Right renal pelvis (tissue), 4 donors: Measurements from ENCODE around the gene ALG9. TPM values are rescaled to one million over a fixed set of nuclear protein-coding genes. Genes with fewer than 3 reads are reported as not detected.

Experiments used
- DNase-seq, 4 donors: peaks; one replicate each; pipeline ENCODE4 v3.0.0-alpha.2; 2013; ENCODE audit warnings: low read depth in 4 of 4, low spot score in 3 of 4, missing footprints in 1 of 4
- polyA plus RNA-seq, 4 donors: library from polyadenylated mRNA; unstranded; fragments of 120-200 nt; gene quantifications; one replicate each; pipeline ENCODE4 v1.2.1, GENCODE V29; 2013; ENCODE audit not compliant: insufficient read length in 4 of 4

The ALG9 gene
- polyA plus RNA-seq, 4 donors: 40.3 to 50.2 (median 46.2) TPM

- no peak for DNase-seq
Measured at GRCh38 chr11:111837366-111837891, 34.0 kb downstream of the ALG9 start.

- no peak for DNase-seq
Measured at GRCh38 chr11:111836721-111837120, 34.7 kb downstream of the ALG9 start.

GRCh38 chr11:111836162-111836561, 35.2 kb downstream of the ALG9 start:
- no peak for DNase-seq

DNA sequence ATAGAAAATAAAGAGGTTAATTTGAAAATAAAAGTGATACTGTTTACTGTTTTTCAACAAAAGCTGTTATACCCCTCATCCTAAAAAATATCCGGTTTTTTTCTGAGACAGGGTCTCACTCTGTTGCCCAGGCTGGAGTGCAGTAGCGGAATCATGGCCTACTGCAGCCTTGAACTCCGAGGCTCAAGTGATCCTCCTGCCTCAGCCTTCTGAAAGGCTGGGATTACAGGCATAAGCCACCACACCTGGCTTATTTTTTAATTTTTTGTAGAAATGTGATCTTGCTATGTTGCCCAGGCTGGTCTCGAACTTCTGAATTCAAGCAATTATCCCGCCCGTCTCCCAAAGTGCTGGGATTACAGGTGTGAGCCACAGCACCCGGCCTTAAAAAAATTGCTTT, 35.7 kb downstream of the ALG9 start:
- no peak for DNase-seq

DNA sequence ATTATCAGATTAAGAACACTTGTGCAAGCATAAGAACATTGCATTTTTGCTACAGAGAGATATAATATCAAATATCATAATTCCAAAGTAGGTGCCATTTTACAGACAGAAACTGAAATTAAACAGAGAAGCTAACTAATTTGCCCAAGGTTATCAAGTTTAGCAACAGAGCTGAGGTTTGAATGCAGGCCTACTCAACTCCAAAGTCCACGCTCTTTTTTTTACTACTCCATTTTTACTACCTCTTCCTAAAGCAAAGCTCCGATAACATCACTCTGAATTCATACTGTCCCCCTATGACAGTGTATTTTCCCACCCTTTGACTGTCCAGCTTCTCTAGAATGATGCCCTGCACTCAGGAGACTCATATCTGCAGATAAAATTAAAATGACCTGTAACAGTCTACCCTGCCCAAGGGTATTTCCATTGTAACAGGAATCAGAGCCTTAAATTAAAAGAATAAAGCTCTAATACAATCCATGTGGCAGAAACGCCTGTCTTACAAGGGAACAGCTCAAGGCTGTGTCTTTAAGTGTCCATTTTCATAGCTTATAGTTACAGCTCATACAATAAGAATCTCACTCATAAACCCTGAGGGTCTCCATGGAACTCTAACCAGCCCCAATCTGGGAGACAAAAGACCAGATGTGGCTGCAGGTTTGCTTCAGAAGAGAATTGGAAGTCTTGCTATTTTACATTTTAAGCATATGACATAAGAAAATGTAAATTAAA, 36.8 kb downstream of the ALG9 start:
- no peak for DNase-seq

DNA sequence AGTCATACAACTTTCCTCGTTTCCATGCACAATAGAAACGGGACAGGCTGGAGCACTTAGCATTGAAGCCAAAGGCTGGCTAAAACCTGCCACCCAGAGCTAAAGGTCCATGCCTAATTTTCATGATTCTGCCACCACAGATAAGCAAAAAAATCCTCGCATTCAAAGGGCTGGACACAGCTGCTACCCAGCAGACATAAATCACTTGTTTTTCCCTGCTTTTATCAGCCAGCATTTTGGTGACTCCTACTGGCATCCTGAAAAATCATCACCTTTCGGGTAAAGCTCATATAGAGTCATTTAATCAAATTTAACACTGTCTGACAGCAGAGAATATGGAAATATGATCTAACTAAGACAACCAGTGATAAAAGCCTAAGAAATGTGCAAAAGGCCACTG, 37.9 kb downstream of the ALG9 start:
- DNase-seq: no peak

DNA sequence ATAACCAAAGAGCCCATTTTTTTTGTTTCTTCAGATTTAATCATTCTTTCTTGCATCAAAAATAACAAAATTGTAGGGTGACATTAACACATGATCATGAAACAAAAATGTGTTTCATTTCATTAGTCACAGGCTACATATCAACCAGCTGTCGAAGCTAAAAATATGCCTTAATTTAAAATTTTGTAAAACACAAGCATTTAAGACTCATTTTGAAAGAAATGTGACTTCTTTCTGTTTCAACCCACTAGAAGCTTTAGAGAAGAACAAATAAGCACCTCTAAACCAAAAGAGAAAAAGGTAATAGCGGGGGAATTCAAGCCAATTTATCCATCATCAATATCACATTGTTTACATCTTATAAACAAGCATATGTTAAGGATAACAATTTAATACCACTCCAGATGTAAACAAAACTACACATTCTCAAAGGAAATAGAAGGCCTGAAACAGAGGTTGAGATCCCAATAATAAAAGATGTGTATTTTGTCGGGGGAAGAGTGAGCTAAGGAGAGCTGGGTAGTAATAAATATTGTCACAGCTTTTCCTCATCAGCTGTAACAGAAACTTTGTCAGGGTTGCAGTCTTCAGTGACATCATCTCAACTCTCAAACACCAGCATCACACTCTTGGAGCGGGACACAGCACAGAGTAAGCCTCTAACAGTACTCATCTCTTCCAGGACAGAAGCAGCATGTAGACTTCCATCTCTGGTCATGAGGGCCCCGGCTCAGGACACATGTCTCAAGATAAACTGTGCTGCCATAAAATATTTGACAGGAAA, 42.0 kb downstream of the ALG9 start:
- no peak for DNase-seq

DNA sequence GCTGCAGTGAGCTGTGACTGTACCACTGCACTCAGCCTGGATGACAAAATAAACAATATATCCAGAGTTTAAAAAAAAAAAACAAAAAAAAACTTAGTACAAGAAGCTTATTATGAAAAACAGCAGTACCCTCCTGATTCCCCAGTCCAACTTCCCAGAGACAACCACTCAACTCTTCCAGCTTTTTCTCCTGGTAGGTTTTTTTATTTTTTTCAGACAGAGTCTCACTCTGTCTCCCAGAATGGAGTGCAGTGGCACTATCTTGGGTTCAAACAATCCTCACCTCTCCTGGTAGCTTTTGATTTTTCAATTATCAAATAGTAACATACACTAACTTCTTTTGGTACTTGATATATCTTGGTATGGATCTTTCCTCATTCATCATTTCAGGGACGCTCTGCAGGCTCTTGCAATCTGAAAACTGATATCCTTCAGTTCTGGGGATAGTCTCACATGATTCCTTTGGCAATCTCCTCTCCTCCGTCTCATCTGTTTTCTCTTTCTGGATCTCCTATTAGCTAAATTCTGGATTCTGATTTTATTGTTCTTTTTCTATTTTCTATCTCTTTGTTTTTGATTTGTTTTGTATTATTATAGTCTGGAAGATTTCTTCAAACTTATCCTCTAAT, 44.9 kb downstream of the ALG9 start:
- no peak for DNase-seq

- no peak for DNase-seq
Measured at GRCh38 chr11:111823629-111824028, 47.8 kb downstream of the ALG9 start.

GRCh38 chr11:111823131-111823530, 48.2 kb downstream of the ALG9 start:
- no peak for DNase-seq

DNA sequence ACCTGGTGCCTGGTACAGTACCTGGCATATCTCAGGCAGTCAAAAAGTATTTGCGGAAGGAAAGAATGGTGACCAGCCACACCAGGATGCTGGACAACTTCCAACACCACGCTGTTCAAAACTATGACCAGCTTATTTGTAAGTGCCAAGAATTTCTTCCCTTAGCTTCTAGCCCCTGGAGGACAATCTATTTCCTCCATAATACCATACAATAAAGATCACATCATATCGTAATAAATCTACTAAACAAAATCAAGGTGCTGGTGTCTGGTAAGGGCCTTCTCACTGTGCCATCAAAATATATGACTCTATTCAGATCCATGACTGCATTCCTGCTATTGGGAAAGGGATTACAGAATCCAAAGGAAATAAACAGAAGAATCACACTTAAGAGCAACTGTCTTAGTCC, 51.5 kb downstream of the ALG9 start:
- DNase-seq: no peak

DNA sequence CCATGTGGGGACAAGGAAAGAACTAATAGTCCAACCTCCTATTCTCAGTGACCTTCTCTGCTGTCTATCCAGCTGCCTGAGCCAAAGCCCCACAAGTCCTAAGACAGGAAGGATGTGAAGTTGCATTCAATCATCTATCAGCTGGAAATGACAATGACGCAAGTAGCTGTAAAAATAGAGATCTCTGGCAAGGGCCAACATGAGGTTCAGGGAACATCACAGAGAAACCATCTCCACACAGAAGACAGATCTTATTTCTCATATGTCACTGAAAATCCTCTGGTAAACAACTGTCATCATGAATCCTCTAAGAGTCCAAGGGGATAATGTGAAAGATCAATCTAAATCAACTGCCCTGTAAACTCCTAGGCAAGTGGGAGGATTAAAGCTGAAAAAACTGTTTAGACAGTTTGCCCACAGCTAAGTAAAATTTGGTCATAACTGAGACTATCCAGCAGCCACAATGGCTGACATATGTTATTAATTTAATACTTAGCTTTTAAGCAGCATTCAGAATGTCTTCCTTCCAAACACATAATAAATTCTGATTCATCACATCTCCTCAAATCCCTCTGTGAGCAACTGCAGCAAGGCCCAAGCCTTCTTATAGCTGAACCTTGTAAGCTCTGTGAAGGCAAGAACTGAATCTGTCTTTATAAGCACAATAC, 52.1 kb downstream of the ALG9 start:
- DNase-seq: peak; percentile 8 to 33 (median 15)

GRCh38 chr11:111815489-111815888, 55.9 kb downstream of the ALG9 start:
- no peak for DNase-seq

DNA sequence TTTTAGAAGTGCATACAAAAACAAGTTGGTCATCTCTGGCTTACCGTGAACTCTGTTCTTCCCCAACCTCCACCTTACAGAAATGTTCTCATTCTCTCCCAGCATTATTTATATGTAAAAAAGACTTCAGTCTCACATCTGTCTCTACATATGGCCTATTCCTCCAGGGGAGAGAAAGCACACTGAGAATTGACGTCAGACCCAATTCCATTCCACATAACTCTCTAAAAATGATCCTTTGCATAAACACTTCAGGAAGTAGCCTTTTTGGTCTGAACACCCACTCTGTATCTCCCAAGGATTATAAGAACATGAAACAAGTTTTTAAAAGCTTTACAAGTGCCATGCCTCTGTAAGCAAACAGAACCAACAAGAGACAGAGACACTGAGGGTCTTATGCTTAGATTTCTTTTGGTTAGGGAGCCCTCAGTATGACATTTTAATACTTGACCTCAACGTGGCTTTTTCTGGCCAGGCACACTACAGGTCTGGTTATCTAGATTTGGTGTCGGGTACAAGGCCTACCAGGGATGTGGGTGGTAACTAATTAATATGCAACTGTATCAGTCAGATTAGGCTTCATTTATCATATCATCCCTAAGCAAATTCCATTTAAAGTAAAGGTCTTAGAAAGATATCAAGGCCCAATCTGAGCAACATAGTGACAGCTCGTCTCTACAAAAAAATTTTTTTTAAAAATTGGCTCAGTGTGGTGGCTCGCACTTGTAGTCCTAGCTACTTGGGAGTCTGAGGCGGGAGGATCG, 56.6 kb downstream of the ALG9 start:
- no peak for DNase-seq

GRCh38 chr11:111814106-111814505, 57.3 kb downstream of the ALG9 start:
- DNase-seq: no peak

DNA sequence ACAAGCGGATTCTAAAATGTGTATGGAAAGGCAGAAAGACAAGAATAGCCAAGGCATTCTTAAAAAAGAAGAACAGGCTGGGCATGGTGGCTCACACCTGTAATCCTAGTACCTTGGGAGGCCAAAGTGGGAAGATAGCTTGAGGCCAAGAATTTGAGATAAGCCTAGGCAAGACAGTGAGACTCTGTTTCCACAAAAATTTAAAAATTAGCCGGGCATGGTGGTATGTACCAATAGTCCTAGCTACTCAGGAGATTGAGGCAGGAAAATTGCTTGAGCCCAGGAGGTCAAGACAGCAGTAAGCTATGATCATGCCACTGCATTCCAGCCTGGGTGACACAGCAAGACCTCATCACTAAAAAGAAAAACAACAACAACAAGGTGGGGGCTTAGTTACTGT, 59.2 kb downstream of the ALG9 start:
- DNase-seq: no peak

GRCh38 chr11:111811445-111811844, 59.9 kb downstream of the ALG9 start:
- DNase-seq: no peak

- DNase-seq: no peak
Measured at GRCh38 chr11:111808834-111809233, 62.5 kb downstream of the ALG9 start.

DNA sequence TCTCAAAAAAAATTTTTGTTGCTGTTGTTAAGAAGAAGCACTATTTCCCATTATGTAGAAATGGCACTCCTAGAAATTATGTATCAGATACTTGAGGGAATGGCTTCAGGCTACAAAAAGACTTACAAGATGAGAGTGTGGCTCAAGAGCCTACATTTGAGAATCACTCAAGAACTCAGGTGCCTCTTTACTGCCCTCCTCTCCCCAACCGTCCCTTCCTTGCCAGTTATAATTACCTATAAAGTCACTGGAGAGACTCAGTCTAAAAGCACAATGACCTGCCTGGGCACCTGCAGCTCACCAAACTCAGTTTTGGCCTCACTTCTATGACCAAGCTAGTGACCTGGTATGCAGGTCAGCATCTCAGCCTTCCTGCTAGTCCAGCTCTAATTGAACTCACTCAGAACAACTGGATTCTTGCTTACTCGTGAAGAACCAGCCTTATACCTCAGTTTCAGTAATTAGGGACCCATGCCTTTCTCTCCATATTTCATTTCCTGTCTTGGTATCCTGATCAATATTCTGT, 63.3 kb downstream of the ALG9 start:
- DNase-seq: no peak

DNA sequence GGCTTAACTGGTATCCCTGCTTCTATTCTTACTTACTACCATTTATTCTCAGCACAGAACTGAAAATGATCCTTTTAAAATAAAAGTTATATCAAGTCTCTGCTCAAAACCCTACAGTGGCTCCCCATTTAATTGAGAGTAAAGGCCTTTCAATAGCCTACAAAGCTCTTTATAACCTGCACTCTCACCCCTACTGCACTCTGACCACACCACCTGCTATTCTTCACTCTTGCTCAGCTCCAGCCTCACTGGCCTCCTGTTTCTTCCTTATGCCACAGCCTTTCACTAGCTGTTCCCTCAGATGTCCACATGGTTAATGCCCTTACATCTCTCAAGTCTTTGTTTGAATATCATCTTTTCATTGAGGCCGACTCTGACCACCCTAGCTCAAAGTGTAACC, 64.3 kb downstream of the ALG9 start:
- DNase-seq: no peak
